Activated naive CD4-positive, alpha-beta T cell treated with anti-CD3 and anti-CD28 coated beads for 36 hours (primary cell): ENCODE data around the gene HADH. TPM values are rescaled to one million over a fixed set of nuclear protein-coding genes. Genes with fewer than 3 reads are reported as not detected.
A peak's percentile ranks its signal among the peaks of the same experiment; 100 is the strongest.

Source experiments
- CTCF ChIA-PET: fragments of 350-600 bp; sonication (Branson Sonifier 250); formaldehyde crosslinking; loops from one replicate; lab custom pipeline; 2021; ENCODE audit warnings: antibody characterized with exemption; lab: Charles Lee
- DNase-seq: peaks from one replicate; pipeline ENCODE4 v3.0.0-alpha.2; 2020
- H3K27ac Mint-ChIP-seq: one replicate; pipeline ENCODE4 v1.8.0; 2021; ENCODE audit warnings: mild to moderate bottlenecking, mixed read lengths
- H3K27me3 Mint-ChIP-seq: one replicate; pipeline ENCODE4 v1.8.0; 2021; ENCODE audit warnings: low read depth, mixed read lengths
- H3K36me3 Mint-ChIP-seq: one replicate; pipeline ENCODE4 v1.8.0; 2021; ENCODE audit warnings: low read depth, mixed read lengths
- H3K4me1 Mint-ChIP-seq: one replicate; pipeline ENCODE4 v1.8.0; 2021; ENCODE audit warnings: low read depth, mixed read lengths
- H3K4me3 Mint-ChIP-seq: one replicate; pipeline ENCODE4 v1.8.0; 2021; ENCODE audit warnings: mild to moderate bottlenecking, moderate library complexity, mixed read lengths
- H3K9me3 Mint-ChIP-seq: one replicate; pipeline ENCODE4 v1.8.0; 2021; ENCODE audit warnings: mixed read lengths
- intact Hi-C: fragments of 100-400 bp; cut with micrococcal nuclease; formaldehyde crosslinking; loops from one replicate; pipeline ENCODE4 v1.15.1; 2023
- total RNA-seq, 2 experiments: library from RNA; stranded (reverse); gene quantifications; one replicate each; pipeline ENCODE4 v1.2.3, GENCODE V29; 2021

The HADH gene
- total RNA-seq, 2 experiments from 2014 or later, result 56.1 to 57.6 TPM

GRCh38 chr4:107977966-107978705, 11.6 kb upstream of the HADH start:
- H3K27me3 Mint-ChIP-seq, result no peaks in the 10 kb centered on the region
- no peak overlapping the region for H3K27ac Mint-ChIP-seq
- CTCF ChIA-PET, result interaction anchor here (0.6 kb wide), 2 partner anchors 16 to 628 kb away, joined by 3 read pairs; no protein-coding TSS in a partner anchor
- no peak overlapping the region for H3K4me3 Mint-ChIP-seq
- peaks cover 2% of the 10 kb centered on the region for H3K36me3 Mint-ChIP-seq
- no peak for DNase-seq
- peaks cover 12% of the 10 kb centered on the region for H3K9me3 Mint-ChIP-seq
- intact Hi-C loops, result no loop called here
- H3K4me1 Mint-ChIP-seq, result peaks cover 6% of the 10 kb centered on the region

GRCh38 chr4:107978716-107979451, 10.8 kb upstream of the HADH start:
- intact Hi-C loops, result no loop called here
- no peak overlapping the region for H3K4me3 Mint-ChIP-seq
- H3K9me3 Mint-ChIP-seq, result peaks cover 12% of the 10 kb centered on the region
- H3K27ac Mint-ChIP-seq, result no peak overlapping the region
- peaks cover 6% of the 10 kb centered on the region for H3K4me1 Mint-ChIP-seq
- CTCF ChIA-PET, result interaction anchor here (0.6 kb wide), 2 partner anchors 420 to 627 kb away, joined by 3 to 4 read pairs; no protein-coding TSS in a partner anchor
- no peaks in the 10 kb centered on the region for H3K27me3 Mint-ChIP-seq
- no peak for DNase-seq
- H3K36me3 Mint-ChIP-seq, result peaks cover 2% of the 10 kb centered on the region

- Mint-ChIP-seq H3K9me3 (no peaks in the 10 kb centered on the region), H3K27ac (no peak overlapping the region), H3K27me3 (no peaks in the 10 kb centered on the region), H3K4me1 (peaks cover 50% of the 10 kb centered on the region), H3K4me3 (peak overlapping the region; percentile 7), H3K36me3 (peaks cover 2% of the 10 kb centered on the region)
- CTCF ChIA-PET, result no interaction called here
- no peak for DNase-seq
- intact Hi-C loops, result loop anchor here (10.0 kb wide), 2 partner anchors 987 to 1673 kb away; partner anchors contain the start of genes AIMP1 and TBCK
These were observed 1.6 kb upstream of the HADH start for GRCh38 chr4:107987916-107988762.

- Mint-ChIP-seq H3K4me3 (peak overlapping the region; percentile 7), H3K4me1 (peaks cover 54% of the 10 kb centered on the region)
These were observed 990 bp upstream of the HADH start for GRCh38 chr4:107988763-107989035.

GRCh38 chr4:107989162-107989536, 540 bp upstream of the HADH start:
- Mint-ChIP-seq H3K4me3 (peak overlapping the region; percentile 98), H3K27me3 (no peaks in the 10 kb centered on the region), H3K9me3 (no peaks in the 10 kb centered on the region), H3K36me3 (peaks cover 5% of the 10 kb centered on the region), H3K27ac (peak overlapping the region; percentile 90), H3K4me1 (peaks cover 56% of the 10 kb centered on the region)
- intact Hi-C loops, result loop anchor here (1.0 to 10.0 kb wide), 8 partner anchors 41 to 1674 kb away; partner anchors contain the start of genes AIMP1, CYP2U1, OSTC and PAPSS1
- DNase-seq, result no peak
- CTCF ChIA-PET, result interaction anchor here (1.0 kb wide), 1 partner anchor 9 kb away, joined by 3 read pairs; no protein-coding TSS in a partner anchor

More at GRCh38 chr4:107988763-107989035, 990 bp upstream of the HADH start:
- intact Hi-C loops, result loop anchor here (1.0 to 10.0 kb wide), 8 partner anchors 42 to 1674 kb away; partner anchors contain the start of genes AIMP1, CYP2U1, OSTC and PAPSS1
- Mint-ChIP-seq H3K27ac (no peak overlapping the region), H3K36me3 (peaks cover 3% of the 10 kb centered on the region), H3K9me3 (no peaks in the 10 kb centered on the region), H3K27me3 (no peaks in the 10 kb centered on the region)
- DNase-seq, result no peak
- CTCF ChIA-PET, result no interaction called here

GRCh38 chr4:107991945-107992630, 2.4 kb downstream of the HADH start:
- Mint-ChIP-seq H3K4me3 (peak overlapping the region; percentile 98), H3K36me3 (peaks cover 26% of the 10 kb centered on the region), H3K4me1 (peaks cover 62% of the 10 kb centered on the region), H3K27ac (no peak overlapping the region), H3K9me3 (no peaks in the 10 kb centered on the region), H3K27me3 (no peaks in the 10 kb centered on the region)
- DNase-seq, result no peak
- intact Hi-C loops, result loop anchor here (2.0 to 5.0 kb wide), 2 partner anchors 13 to 170 kb away; partner anchors contain the start of gene SGMS2
- CTCF ChIA-PET, result interaction anchor here (0.6 kb wide), 2 partner anchors 476 to 583 kb away, joined by 3 read pairs; no protein-coding TSS in a partner anchor

- Mint-ChIP-seq H3K4me3 (no peak overlapping the region), H3K36me3 (peaks cover 39% of the 10 kb centered on the region)
These were observed 4.3 kb downstream of the HADH start for GRCh38 chr4:107993969-107994368.

GRCh38 chr4:107994894-107995293, 5.2 kb downstream of the HADH start:
- H3K27ac Mint-ChIP-seq, result no peak overlapping the region

More at GRCh38 chr4:107993969-107994368, 4.3 kb downstream of the HADH start:
- Mint-ChIP-seq H3K4me1 (peaks cover 59% of the 10 kb centered on the region), H3K27me3 (no peaks in the 10 kb centered on the region), H3K9me3 (no peaks in the 10 kb centered on the region), H3K27ac (no peak overlapping the region)
- CTCF ChIA-PET, result interaction anchor here (0.6 to 3.4 kb wide), 6 partner anchors 12 to 956 kb away, joined by 3 to 17 read pairs (median 4); no protein-coding TSS in a partner anchor
- DNase-seq, result no peak
- intact Hi-C loops, result loop anchor here (5.0 kb wide), 1 partner anchor 172 kb away; the partner anchor contains the start of gene SGMS2

GRCh38 chr4:107996949-107997788, 7.5 kb downstream of the HADH start:
- peaks cover 52% of the 10 kb centered on the region for H3K36me3 Mint-ChIP-seq
- no peak overlapping the region for H3K4me3 Mint-ChIP-seq
- CTCF ChIA-PET, result interaction anchor here (0.7 kb wide), 1 partner anchor 89 kb away, joined by 3 read pairs; no protein-coding TSS in a partner anchor
- no peaks in the 10 kb centered on the region for H3K27me3 Mint-ChIP-seq
- no peaks in the 10 kb centered on the region for H3K9me3 Mint-ChIP-seq
- peaks cover 62% of the 10 kb centered on the region for H3K4me1 Mint-ChIP-seq
- H3K27ac Mint-ChIP-seq, result no peak overlapping the region
- intact Hi-C loops, result no loop called here
- no peak for DNase-seq

More at GRCh38 chr4:107994894-107995293, 5.2 kb downstream of the HADH start:
- DNase-seq, result no peak
- CTCF ChIA-PET, result interaction anchor here (0.7 to 3.4 kb wide), 4 partner anchors 9 to 35 kb away, joined by 3 to 17 read pairs (median 4); no protein-coding TSS in a partner anchor
- Mint-ChIP-seq H3K9me3 (no peaks in the 10 kb centered on the region), H3K36me3 (peaks cover 43% of the 10 kb centered on the region), H3K27me3 (no peaks in the 10 kb centered on the region), H3K4me1 (peaks cover 62% of the 10 kb centered on the region), H3K4me3 (no peak overlapping the region)
- intact Hi-C loops, result loop anchor here (5.0 kb wide), 1 partner anchor 173 kb away; the partner anchor contains the start of gene SGMS2

GRCh38 chr4:107997794-107998193, 8.1 kb downstream of the HADH start:
- peaks cover 53% of the 10 kb centered on the region for H3K36me3 Mint-ChIP-seq
- DNase-seq, result no peak
- no peaks in the 10 kb centered on the region for H3K27me3 Mint-ChIP-seq
- no peak overlapping the region for H3K4me3 Mint-ChIP-seq
- H3K9me3 Mint-ChIP-seq, result no peaks in the 10 kb centered on the region
- no peak overlapping the region for H3K27ac Mint-ChIP-seq
- CTCF ChIA-PET, result interaction anchor here (0.7 to 1.3 kb wide), 2 partner anchors 8 to 461 kb away, joined by 3 read pairs; partner anchors contain the start of gene HADH
- intact Hi-C loops, result no loop called here
- peaks cover 60% of the 10 kb centered on the region for H3K4me1 Mint-ChIP-seq
